Measurements from ENCODE around the gene TEDC2. TPM values are rescaled to one million over a fixed set of nuclear protein-coding genes. Genes with fewer than 3 reads are reported as not detected.

TEDC2 gene
- total RNA-seq, 1 experiment from 2014 or later: 45.4 TPM

DNA sequence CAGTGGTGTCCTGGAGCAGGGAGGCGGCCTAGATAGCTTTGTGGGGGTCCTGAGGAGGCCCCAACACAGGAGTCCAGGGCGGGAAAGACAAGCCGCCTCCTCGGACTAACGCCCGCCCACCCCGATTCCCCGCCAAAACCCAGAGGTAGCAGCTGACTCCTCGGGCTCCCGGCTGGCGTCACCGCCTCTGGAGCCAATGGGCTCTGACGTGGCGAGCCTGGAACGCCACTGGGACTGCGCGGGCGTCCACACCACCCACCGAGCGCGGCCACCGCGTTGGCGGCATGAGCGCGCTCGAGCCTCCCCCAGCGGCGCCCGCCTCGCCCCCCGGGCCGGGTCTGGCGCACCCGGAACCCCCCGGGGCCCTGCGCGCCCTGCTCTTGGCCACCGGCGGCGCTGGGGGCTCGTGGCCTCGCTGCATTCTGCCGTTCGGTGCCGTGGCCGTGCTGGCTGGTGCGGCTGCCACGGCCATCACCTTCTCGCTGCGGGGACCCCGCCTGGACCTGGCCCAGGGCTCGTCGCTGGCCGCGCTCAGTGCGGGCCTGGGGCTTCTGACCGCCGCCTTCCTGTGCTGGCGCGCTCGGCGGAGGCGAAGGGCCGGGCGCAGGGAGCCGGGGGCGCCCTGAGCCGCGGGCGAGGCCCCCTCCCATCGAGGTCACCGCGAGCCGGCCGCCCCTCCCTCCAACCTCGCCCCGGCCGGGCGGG, 7.8 kb downstream of the TEDC2 start:
- Histone ChIP-seq H3K79me1 (ENCODE audit: insufficient read depth, low read depth, low read length, poor library complexity, severe bottlenecking) (no peaks in the 10 kb centered on the region), H4K8ac (replicated peaks; ENCODE audit: insufficient read length, low read depth, low read length) (no peak overlapping the region), H3K4me2 (ENCODE audit: insufficient read depth, insufficient read length, low read length) (peak overlapping the region; percentile 15), H2AK5ac (ENCODE audit: insufficient read length, low read length) (no peak overlapping the region), H3K4ac (ENCODE audit: low read depth, low read length) (no peak overlapping the region), H3K56ac (ENCODE audit: insufficient read length, low read depth, low read length) (no peak overlapping the region), H3K4me1 (ENCODE audit: insufficient read depth, low read length) (no peaks in the 10 kb centered on the region), H3K23me2 (ENCODE audit: insufficient read length, low read depth, low read length, poor library complexity, severe bottlenecking) (peaks cover 9% of the 10 kb centered on the region), H2BK5ac (ENCODE audit: insufficient read length, low read length) (no peak overlapping the region), H3K27ac (ENCODE audit: insufficient read length, low read depth, low read length) (no peak overlapping the region), H2BK15ac (ENCODE audit: low read depth, low read length) (no peak overlapping the region), H2BK12ac (ENCODE audit: insufficient read length, low read depth, low read length) (no peak overlapping the region), H3K14ac (ENCODE audit: insufficient read depth, low read length) (peak overlapping the region; percentile 5; the same call in 1 of the 2 replicates), H3K9me3 (ENCODE audit: control insufficient read depth, low read depth, low read length) (no peaks in the 10 kb centered on the region), H2BK120ac (ENCODE audit: low read depth, low read length, poor library complexity, severe bottlenecking) (no peak overlapping the region), H3K9ac (ENCODE audit: extremely low read depth, insufficient read length, low read length) (no peak overlapping the region), H3K23ac (ENCODE audit: insufficient read length, low read depth, low read length) (no peak overlapping the region), H2BK20ac (ENCODE audit: low read depth, low read length, poor library complexity, severe bottlenecking) (no peak overlapping the region), H3T11ph (ENCODE audit: low read length) (no peak overlapping the region), H3K18ac (ENCODE audit: insufficient read length, low read depth, low read length) (no peak overlapping the region), H3K27me3 (ENCODE audit: insufficient read depth, low read length) (peaks cover 11% of the 10 kb centered on the region; the same call in 1 of the 2 replicates), H4K91ac (ENCODE audit: insufficient read length, low read depth, low read length) (no peak overlapping the region), H2AFZ (ENCODE audit: low read length) (no peak overlapping the region), H4K20me1 (ENCODE audit: control insufficient read depth, insufficient read depth, insufficient read length) (no peaks in the 10 kb centered on the region), H3K79me2 (ENCODE audit: insufficient read depth, low read length) (no peaks in the 10 kb centered on the region), H4K5ac (ENCODE audit: insufficient read length, low read depth, low read length) (no peak overlapping the region)
- peak overlapping the region; percentile 58 to 78 for H3K4me3 Mint-ChIP-seq
- WGBS (ENCODE audit: extremely low coverage, insufficient read length, low lambda C conversion rate): no CpG with 5 or more reads among the region's 80 CpGs
- peaks cover 4 to 13% (median 10%) of the 10 kb centered on the region in 3 experiments; a peak in 5 of 7 replicates for H3K36me3 Mint-ChIP-seq (ENCODE audit: insufficient read depth in 1 of 3, low read depth in 3 of 3)
- DNase-seq: peak; percentile 74
- no peaks in the 10 kb centered on the region for H3K9me3 Mint-ChIP-seq
- peaks cover 15 to 22% of the 10 kb centered on the region in 2 experiments for H3K4me1 Mint-ChIP-seq
- 0 out of 7 replicates have a peak overlapping the region, but pooled peaks of 1 of the 3 experiments have one; percentile 61 for H3K27ac Mint-ChIP-seq
- peak; percentile 35; the same call in 1 of the 3 replicates for TF ChIP-seq CTCF (conservative IDR thresholded peaks at IDR 0.05)
- peaks cover 27% of the 10 kb centered on the region for H3K27me3 Mint-ChIP-seq (ENCODE audit: low read depth)

Data from H9 (cell line).